Dendritic cell treated with granulocyte-macrophage colony-stimulating factor and Interleukin-4, amounts not matched to agents 40 ng/mL and 50 ng/mL, for 4 days (primary cell): ENCODE measurements around the gene VPS26A.
"Not testable (repeated sequence)": the region's sequence is repeated elsewhere in the genome, so short reads cannot be mapped to it uniquely, and the experiment has no call there.

ENCODE experiments used
- H3K27ac Mint-ChIP-seq: one replicate; pipeline ENCODE4 v1.8.0; 2022; ENCODE audit warnings: mild to moderate bottlenecking, mixed read lengths
- H3K27me3 Mint-ChIP-seq: one replicate; pipeline ENCODE4 v1.8.0; 2022; ENCODE audit warnings: mild to moderate bottlenecking, mixed read lengths
- H3K36me3 Mint-ChIP-seq: one replicate; pipeline ENCODE4 v1.8.0; 2022; ENCODE audit warnings: low read depth, mixed read lengths
- H3K4me1 Mint-ChIP-seq: one replicate; pipeline ENCODE4 v1.8.0; 2022; ENCODE audit warnings: low read depth, mixed read lengths
- H3K4me3 Mint-ChIP-seq: one replicate; pipeline ENCODE4 v1.8.0; 2022; ENCODE audit warnings: mild to moderate bottlenecking, moderate library complexity, mixed read lengths
- H3K9me3 Mint-ChIP-seq: one replicate; pipeline ENCODE4 v1.8.0; 2022; ENCODE audit warnings: mixed read lengths
- intact Hi-C: fragments of 100-400 bp; cut with micrococcal nuclease; formaldehyde crosslinking; loops from one replicate; pipeline ENCODE4 v1.15.0; 2022

VPS26A gene

DNA sequence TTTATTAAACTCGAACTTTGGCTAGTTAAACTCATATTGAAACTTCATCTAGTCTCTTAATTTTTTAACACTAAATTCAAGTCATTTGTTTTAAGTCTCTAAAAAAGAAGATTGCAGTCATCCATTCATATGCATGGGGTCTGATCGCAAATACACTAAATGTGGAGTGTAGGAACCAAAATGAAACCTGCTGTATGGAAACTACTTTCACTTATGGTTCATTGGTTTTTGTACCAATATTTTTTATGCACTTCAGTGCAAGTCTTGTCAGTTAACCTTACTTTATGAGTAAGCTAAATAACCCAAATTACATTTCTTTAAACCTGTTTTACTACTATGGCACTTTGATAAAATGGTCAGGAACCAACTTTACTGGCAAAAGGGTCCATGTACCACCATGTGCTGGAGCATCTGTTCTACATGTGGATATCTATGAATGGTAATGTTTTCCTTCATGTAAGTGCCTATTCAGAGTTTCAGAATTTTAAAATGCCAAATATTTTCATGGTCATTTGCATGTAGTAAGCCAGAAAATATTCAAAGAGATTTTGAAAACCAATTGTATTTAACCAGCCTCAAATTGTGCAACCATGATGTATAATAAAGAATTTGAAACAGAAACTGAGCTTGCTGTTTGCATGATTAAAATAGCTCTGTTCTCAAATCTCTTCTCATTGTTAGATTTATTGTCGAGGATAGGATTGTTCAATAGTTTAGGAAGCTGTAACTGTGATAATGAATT, 48.4 kb downstream of the VPS26A start:
- Mint-ChIP-seq H3K4me1 (no peaks in the 10 kb centered on the region), H3K9me3 (no peaks in the 10 kb centered on the region), H3K36me3 (peaks cover 62% of the 10 kb centered on the region), H3K27ac (no peak overlapping the region), H3K4me3 (no peak overlapping the region), H3K27me3 (no peaks in the 10 kb centered on the region)
- intact Hi-C loops = no loop called here

DNA sequence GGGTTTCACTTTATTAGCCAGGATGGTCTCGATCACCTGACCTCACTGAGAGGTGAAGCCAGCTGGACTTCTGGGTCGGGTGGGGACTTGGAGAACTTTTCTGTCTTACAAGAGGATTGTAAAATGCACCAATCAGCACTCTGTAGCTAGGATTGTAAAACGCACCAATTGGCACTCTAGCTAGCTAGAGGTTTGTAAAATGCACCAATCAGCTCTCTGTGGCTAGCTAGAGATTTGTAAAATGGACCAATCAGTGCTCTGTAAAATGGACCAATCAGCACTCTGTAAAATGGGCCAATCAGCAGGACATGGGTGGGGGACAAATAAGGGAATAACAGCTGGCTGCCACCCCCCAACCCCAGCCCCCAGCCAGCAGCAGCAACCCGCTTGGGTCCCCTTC, 51.3 kb downstream of the VPS26A start:
- intact Hi-C loops, H3K4me3 Mint-ChIP-seq, H3K27ac Mint-ChIP-seq, H3K9me3 Mint-ChIP-seq, H3K27me3 Mint-ChIP-seq, H3K4me1 Mint-ChIP-seq: not testable (repeated sequence)
- peaks cover 38% of the 10 kb centered on the region for H3K36me3 Mint-ChIP-seq

DNA sequence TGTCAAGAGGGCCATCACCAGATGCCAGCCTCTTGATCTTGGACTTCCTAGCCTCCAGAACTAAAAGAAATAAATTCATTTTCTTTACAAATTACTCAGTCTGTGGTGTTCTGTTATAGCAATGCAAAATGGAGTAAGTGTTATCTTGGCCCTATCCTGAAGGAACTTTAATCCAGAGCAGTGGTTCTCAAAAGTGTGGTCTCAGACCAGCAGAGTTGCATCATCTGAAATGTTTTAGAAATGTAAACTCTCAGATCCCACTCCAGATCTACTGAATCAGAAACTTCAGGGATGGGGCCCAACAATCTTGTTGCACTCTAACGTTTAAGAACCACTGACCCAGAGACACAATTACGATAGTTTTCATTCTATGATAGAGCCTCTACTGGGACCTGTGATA, 52.8 kb downstream of the VPS26A start:
- Mint-ChIP-seq H3K27me3 (no peaks in the 10 kb centered on the region), H3K4me1 (peaks cover 19% of the 10 kb centered on the region), H3K27ac (no peak overlapping the region), H3K9me3 (no peaks in the 10 kb centered on the region), H3K36me3 (peaks cover 26% of the 10 kb centered on the region), H3K4me3 (no peak overlapping the region)
- intact Hi-C loops = no loop called here

DNA sequence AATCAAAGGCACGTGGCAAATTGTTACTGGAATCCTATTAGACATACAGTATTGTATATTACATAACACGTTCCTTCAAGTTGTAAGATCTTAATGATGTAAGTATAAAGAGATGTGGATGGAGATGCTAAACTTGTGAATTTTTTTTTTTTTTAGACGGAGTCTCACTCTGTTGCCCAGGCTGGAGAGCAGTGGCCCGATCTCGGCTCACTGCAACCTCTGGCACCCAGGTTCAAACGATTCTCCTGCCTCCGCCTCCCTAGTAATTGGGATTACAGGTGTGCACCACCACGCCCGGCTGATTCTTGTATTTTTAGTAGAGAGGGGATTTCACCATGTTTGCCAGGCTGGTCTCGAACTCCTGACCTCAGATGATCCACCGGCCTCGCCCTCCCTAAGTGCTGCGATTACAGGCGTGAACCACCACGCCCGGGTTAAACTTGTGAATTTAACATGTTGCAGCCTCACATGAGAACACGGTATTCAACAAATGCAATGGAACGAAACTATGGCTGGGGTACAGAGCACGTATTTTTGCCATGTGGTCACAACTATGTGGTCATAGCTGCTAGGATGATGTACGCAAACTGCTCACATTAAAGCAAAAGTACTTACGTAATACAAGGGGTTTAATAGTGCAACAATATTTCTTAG, 55.2 kb downstream of the VPS26A start:
- Mint-ChIP-seq H3K4me1 (peaks cover 25% of the 10 kb centered on the region), H3K9me3 (no peaks in the 10 kb centered on the region), H3K27ac (peak overlapping the region; percentile 99)

DNA sequence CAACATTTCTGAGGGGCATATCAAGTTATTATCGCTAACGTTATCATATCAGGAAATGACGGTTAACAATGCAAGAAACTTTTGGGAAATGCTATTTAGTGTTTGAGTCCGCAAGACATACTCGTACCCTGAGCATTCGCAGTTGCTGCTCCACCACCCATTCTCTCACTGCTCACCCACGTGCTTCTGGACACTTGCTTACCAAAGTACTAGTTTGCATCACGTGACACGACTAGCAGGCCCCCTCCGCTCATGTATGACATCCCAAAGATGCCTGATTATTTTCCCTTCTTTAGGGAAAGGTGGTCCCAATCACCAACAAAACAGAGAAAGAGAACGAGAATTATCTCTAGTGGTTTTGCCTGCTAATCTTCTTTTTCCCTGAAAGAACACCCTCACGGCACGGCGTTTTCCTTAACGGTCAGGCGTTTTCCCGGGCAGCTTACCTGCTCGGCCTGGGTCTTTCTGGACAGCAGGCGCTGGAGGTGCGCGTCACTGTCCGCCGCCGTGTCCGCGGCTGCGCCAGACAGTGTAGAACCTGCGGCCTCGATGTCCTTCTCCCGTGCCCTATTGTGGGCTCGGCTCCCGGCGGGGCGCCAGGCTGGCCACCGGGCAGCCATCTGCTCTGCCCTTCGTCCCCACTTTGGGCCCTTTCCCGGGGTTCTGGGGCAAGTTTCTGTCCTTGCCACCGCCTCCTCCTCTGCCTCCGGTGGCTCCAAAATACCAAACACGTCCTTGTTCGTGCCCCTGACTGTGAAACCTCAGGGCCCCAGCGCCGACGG, 56.0 kb downstream of the VPS26A start, which contains the start of gene SUPV3L1:
TSS of gene SUPV3L1 (plus strand) at position 492 of the 782 bp plus-strand sequence. CDS start at position 550, 58 bp downstream.
- H3K36me3 Mint-ChIP-seq = peaks cover 31% of the 10 kb centered on the region
- intact Hi-C loops = loop anchor here (1.0 to 5.0 kb wide), 2 partner anchors 57 to 193 kb away; partner anchors contain the start of gene KIFBP
- H3K4me1 Mint-ChIP-seq = peaks cover 25% of the 10 kb centered on the region
- H3K27me3 Mint-ChIP-seq = no peaks in the 10 kb centered on the region
- H3K9me3 Mint-ChIP-seq = no peaks in the 10 kb centered on the region
- peak within 1 kb of the TSS; percentile 99 for H3K27ac Mint-ChIP-seq
- H3K4me3 Mint-ChIP-seq = peak within 1 kb of the TSS; percentile 95

More for the DNA sequence above, 55.2 kb downstream of the VPS26A start:
- Mint-ChIP-seq H3K27me3 (no peaks in the 10 kb centered on the region), H3K4me3 (peak overlapping the region; percentile 95), H3K36me3 (peaks cover 26% of the 10 kb centered on the region)
- intact Hi-C loops = loop anchor here (1.0 kb wide), 1 partner anchor 56 kb away; no protein-coding TSS in a partner anchor

DNA sequence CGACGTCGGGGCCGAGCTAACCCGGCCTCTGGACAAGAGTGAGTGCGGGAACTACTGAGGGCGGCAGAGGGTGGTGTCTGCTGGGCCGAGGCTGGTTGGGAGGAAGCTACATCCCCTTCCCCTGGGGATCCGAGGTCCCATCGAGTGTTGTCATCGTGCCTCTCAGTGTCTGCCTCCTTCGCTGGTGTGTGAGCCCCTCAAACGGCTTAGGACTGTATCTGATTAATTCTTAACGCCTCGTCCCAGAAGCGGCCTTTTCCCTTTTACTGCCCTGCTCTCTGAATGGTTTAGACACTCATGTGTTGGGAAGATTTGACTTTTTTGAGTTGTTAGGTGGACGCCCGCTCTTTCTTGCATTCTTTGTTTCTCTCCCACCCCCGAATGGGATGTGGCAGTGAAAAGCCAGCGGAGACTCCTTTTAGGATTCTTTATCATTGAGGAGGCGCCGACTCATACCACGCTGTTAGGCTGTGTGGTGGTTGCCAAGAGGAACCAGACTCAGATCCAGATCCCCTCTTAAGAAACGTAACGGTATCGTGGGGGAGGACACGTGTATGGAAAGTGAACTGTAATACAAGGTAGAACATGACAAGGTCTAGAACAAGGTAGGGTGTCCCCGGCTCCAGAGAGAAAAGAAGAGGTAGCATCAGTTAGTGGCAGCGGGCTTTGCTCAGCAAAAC, 56.7 kb downstream of the VPS26A start:
- peak overlapping the region; percentile 99 for H3K27ac Mint-ChIP-seq
- no peaks in the 10 kb centered on the region for H3K27me3 Mint-ChIP-seq
- peak overlapping the region; percentile 95 for H3K4me3 Mint-ChIP-seq
- peaks cover 25% of the 10 kb centered on the region for H3K4me1 Mint-ChIP-seq
- no peaks in the 10 kb centered on the region for H3K9me3 Mint-ChIP-seq
- intact Hi-C loops = loop anchor here (5.0 kb wide), 1 partner anchor 193 kb away; the partner anchor contains the start of gene KIFBP
- peaks cover 37% of the 10 kb centered on the region for H3K36me3 Mint-ChIP-seq

DNA sequence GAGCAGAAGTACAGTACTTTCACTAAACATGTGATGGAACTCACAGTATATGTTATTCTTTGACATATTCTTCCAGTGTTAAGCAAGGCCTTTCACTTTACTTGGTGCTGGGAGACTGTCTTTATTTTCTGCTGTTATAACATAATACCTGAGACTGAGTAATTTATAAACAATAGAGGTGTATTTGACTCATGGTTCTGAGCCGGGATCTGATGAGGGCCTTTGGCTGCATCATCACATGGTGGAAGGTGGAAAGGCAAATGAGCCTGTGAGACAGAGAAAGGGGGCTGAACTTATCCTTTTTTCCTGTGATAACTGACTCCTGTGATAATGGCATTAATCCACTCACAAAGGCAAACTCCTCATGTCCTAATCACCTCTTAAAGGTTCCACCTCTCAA, 57.5 kb downstream of the VPS26A start:
- peak overlapping the region; percentile 99 for H3K27ac Mint-ChIP-seq
- peaks cover 25% of the 10 kb centered on the region for H3K4me1 Mint-ChIP-seq

DNA sequence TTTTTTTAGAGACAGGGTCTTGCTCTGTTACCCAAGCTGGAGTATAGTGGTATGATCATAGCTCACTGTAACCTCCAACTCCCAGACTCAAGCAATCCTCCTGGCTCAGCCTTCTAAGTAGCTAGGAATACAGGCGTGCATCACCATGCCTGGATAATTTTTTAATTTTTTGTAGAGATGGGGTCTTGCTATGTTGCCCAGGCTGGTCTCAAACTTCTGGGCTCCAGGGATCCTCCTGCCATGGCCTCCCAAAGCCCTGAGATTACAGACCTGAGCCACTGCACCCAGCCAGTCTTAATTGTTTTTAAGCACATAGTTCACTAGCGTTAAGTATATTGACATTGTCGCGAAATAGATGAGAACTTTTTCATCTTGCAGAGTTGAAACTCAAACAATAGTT, 58.0 kb downstream of the VPS26A start:
- peaks cover 51% of the 10 kb centered on the region for H3K36me3 Mint-ChIP-seq
- no peaks in the 10 kb centered on the region for H3K9me3 Mint-ChIP-seq
- no peaks in the 10 kb centered on the region for H3K27me3 Mint-ChIP-seq
- H3K27ac Mint-ChIP-seq = no peak overlapping the region
- intact Hi-C loops = loop anchor here (5.0 kb wide), 1 partner anchor 195 kb away; the partner anchor contains the start of gene KIFBP
- H3K4me3 Mint-ChIP-seq = no peak overlapping the region
- H3K4me1 Mint-ChIP-seq = peaks cover 25% of the 10 kb centered on the region

More for the DNA sequence above, 57.5 kb downstream of the VPS26A start:
- Mint-ChIP-seq H3K36me3 (peaks cover 45% of the 10 kb centered on the region), H3K4me3 (no peak overlapping the region), H3K27me3 (no peaks in the 10 kb centered on the region), H3K9me3 (no peaks in the 10 kb centered on the region)
- intact Hi-C loops = loop anchor here (5.0 kb wide), 1 partner anchor 194 kb away; the partner anchor contains the start of gene KIFBP

DNA sequence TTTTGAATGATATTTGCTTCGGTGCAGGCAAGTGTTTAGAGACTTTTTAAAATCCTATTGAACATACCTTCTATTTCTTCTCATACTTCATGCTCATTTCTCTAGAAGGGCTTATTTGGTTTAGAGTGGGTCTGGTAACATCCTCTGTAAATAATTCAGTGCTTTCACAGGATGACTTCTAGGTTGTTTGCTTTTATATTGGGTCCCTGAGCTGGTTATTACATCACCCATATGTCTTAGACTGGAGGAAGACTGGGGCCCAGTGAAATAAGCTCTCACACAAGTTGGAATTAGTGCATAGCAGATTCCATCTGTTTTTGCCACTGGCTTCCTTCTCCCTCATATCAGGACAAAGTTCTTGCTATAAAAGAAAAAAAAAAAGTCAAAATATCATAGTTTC, 62.5 kb downstream of the VPS26A start:
- Mint-ChIP-seq H3K27ac (no peak overlapping the region), H3K4me1 (peaks cover 8% of the 10 kb centered on the region), H3K4me3 (no peak overlapping the region), H3K36me3 (peaks cover 83% of the 10 kb centered on the region), H3K27me3 (no peaks in the 10 kb centered on the region), H3K9me3 (no peaks in the 10 kb centered on the region)
- intact Hi-C loops = no loop called here

DNA sequence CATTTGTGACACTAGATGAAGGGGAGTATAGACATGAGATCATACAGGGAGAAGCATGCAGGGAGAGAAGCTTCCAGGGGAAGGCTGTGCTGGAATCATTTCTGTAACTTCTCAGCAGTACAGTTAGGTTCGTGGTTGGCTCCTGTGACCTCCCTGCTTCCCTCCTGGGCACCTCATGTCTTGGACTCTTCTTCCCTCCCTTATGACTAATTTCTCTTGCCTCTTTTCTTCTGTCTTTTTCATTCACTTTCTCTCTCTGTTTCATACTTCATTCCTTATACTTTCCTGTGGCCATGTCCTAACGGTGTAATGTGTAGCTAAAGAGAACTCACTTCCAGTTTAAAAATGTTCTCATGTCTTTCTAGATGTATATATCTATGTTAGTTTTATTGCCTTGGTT, 77.1 kb downstream of the VPS26A start:
- intact Hi-C loops = no loop called here
- Mint-ChIP-seq H3K27ac (no peak overlapping the region), H3K9me3 (no peaks in the 10 kb centered on the region), H3K27me3 (no peaks in the 10 kb centered on the region), H3K36me3 (peaks cover 83% of the 10 kb centered on the region), H3K4me1 (no peaks in the 10 kb centered on the region), H3K4me3 (no peak overlapping the region)

DNA sequence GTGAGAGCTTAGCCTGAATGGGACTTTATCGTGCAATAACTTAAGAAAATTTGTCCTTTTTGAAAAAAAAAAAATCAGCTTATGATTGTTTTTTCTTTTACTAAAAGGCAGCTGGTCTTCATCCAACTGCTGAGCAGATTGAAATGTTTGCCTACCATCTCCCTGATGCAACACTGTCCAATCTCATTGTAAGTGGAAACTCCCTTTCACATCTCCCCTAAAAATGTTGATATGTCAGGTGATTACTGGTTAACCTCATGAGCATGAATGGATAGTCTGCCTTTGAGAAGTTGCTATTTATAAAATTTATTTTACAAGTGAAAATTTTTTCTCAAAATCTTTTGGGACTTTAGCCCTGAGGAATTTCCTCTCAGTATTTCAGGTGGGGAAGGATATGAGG, 78.4 kb downstream of the VPS26A start:
- Mint-ChIP-seq H3K36me3 (peaks cover 90% of the 10 kb centered on the region), H3K9me3 (no peaks in the 10 kb centered on the region), H3K27ac (no peak overlapping the region), H3K27me3 (no peaks in the 10 kb centered on the region), H3K4me1 (no peaks in the 10 kb centered on the region), H3K4me3 (no peak overlapping the region)
- intact Hi-C loops = no loop called here

DNA sequence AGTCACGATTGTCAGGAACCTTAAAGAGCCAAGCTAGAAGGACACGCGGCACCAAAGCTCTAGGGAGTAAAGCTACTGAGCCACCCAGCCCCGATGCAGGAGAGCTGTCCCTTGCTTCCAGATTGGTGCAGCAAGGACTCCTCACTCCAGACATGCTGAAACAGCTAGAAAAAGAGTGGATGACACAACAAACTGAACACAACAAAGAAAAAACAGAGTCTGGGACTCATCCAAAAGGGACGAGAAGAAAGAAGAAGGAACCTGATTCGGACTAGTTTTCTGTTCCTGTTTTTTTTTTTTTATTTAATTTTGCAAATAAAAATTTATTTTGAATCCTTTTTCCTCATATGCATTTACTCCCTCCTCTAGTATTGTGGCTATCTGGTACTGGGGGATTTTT, 84.8 kb downstream of the VPS26A start:
- intact Hi-C loops = no loop called here
- Mint-ChIP-seq H3K9me3 (no peaks in the 10 kb centered on the region), H3K27ac (peak overlapping the region; percentile 71), H3K4me1 (peaks cover 23% of the 10 kb centered on the region), H3K27me3 (peaks cover 1% of the 10 kb centered on the region), H3K36me3 (peaks cover 56% of the 10 kb centered on the region), H3K4me3 (no peak overlapping the region)

DNA sequence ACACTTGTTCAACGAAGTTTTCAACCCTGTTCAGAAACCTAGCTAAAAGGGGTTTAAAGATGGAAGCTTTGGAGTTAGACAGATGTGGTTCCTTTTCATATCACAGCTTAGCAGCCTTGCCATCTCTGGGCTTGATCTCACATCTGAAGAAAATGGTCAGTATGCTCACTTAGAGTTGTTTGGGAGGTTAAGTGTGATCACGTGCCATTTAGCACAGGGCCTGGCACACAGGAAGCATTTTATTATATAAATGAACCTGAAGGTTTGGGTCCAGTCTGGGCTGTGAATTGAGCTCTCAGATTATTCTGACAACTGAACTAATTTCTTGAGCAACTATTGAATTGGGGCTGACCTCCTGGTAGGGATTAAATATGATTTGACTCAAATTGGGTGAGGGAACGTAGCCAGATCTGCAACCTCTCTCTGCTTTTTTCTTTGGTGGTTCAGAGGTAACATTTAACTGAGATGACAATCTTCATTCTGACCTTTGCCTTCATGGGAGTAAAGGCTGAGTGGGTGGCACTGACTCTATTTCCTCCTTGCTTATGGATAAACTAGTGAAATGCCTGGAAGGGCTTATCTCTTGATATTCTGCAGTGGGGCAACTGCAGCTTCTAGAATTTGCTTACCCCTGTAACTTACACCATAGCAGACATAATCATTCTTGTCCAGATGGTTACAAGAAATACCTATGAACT, 86.0 kb downstream of the VPS26A start:
- Mint-ChIP-seq H3K4me1 (peaks cover 31% of the 10 kb centered on the region), H3K27ac (no peak overlapping the region), H3K27me3 (peaks cover 1% of the 10 kb centered on the region), H3K9me3 (peaks cover 6% of the 10 kb centered on the region), H3K4me3 (no peak overlapping the region), H3K36me3 (peaks cover 44% of the 10 kb centered on the region)
- intact Hi-C loops = no loop called here
